Ishikawa (cell line): ENCODE measurements around the gene GMEB2.
A peak's percentile ranks its signal among the peaks of the same experiment; 100 is the strongest.

Source experiments
- CEBPB ChIP-seq: IDR thresholded peaks from 2 replicates; pipeline ENCODE4 v1.6.1; 2012
- CREB1 ChIP-seq: IDR thresholded peaks from 2 replicates; pipeline ENCODE4 v1.6.1; 2012; ENCODE audit warnings: low read depth
- EGR1 ChIP-seq: IDR thresholded peaks from 2 replicates; pipeline ENCODE4 v1.6.1; 2012
- EP300 ChIP-seq: IDR thresholded peaks from 2 replicates; pipeline ENCODE4 v1.6.1; 2012; ENCODE audit warnings: borderline replicate concordance
- FOXM1 ChIP-seq: IDR thresholded peaks from 2 replicates; pipeline ENCODE4 v1.6.1; 2012; ENCODE audit warnings: low read depth, borderline replicate concordance
- NFIC ChIP-seq: IDR thresholded peaks from 2 replicates; pipeline ENCODE4 v1.6.1; 2012
- RAD21 ChIP-seq: IDR thresholded peaks from 2 replicates; pipeline ENCODE4 v1.6.1; 2012; ENCODE audit warnings: low read depth
- REST ChIP-seq: IDR thresholded peaks from 2 replicates; pipeline ENCODE4 v1.6.1; 2012; ENCODE audit warnings: low read depth, mild to moderate bottlenecking
- TAF1 ChIP-seq: IDR thresholded peaks from 2 replicates; pipeline ENCODE4 v1.6.1; 2012; ENCODE audit warnings: low read depth, mild to moderate bottlenecking
- TCF12 ChIP-seq: IDR thresholded peaks from 2 replicates; pipeline ENCODE4 v1.6.1; 2012; ENCODE audit warnings: low read depth
- TEAD4 ChIP-seq: IDR thresholded peaks from 2 replicates; pipeline ENCODE4 v1.6.1; 2012
- YY1 ChIP-seq: IDR thresholded peaks from 2 replicates; pipeline ENCODE4 v1.6.1; 2012; ENCODE audit warnings: low read depth
- ZBTB7A ChIP-seq: IDR thresholded peaks from 2 replicates; pipeline ENCODE4 v1.6.1; 2012; ENCODE audit warnings: low read depth
- TF ChIP-seq, protein P1 (sequence below): IDR thresholded peaks from 2 replicates; pipeline ENCODE4 v1.6.1; 2012
- TF ChIP-seq, protein P2 (sequence below): IDR thresholded peaks from 2 replicates; pipeline ENCODE4 v1.6.1; 2012

Gene GMEB2

DNA sequence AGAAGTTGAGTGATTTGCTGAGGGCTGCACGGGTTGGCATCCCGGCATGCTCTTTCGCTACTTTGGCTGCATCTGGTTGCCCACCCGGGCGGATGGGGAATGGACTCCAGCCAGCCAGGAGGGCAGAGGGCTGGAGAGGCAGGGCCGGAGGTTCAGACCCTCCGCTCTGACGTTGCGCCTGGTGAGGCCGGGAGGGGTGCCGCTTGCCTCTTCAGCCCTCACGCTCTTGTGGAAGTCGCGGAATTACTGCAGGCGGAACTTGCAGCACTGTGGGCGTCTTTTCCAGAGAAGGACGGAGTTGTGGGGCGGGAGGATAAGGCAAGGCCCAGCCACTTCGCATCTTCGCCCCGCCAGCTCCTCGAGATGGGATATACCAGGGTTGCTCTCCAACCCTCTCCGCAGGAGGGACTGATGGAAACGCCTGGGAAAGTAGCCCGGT, 31.9 kb upstream of the GMEB2 start:
- TF ChIP-seq ZBTB7A (peak; percentile 69; the same call in 1 of the 2 replicates), TEAD4 (no peak)

GRCh38 chr20:63657937-63658748, 31.2 kb upstream of the GMEB2 start, which contains the start of gene RTEL1:
TSS of gene RTEL1 (plus strand) at chr20:63658312. CDS start at chr20:63659403, 1,091 bp downstream.
- TF ChIP-seq YY1 (peak; percentile 21), TAF1 (peak; percentile 93), TCF12 (peak; percentile 66; the same call in 1 of the 2 replicates), EP300 (peak; percentile 6; the same call in 1 of the 2 replicates), CREB1 (0 out of 2 replicates have a peak, but pooled peaks have one; percentile 6), REST (0 out of 2 replicates have a peak, but pooled peaks have one; percentile 20), ZBTB7A (no peak), NFIC (no peak)
- TF ChIP-seq, protein P1, sequence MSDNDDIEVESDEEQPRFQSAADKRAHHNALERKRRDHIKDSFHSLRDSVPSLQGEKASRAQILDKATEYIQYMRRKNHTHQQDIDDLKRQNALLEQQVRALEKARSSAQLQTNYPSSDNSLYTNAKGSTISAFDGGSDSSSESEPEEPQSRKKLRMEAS, result peak; percentile 40
- TF ChIP-seq, protein P2, sequence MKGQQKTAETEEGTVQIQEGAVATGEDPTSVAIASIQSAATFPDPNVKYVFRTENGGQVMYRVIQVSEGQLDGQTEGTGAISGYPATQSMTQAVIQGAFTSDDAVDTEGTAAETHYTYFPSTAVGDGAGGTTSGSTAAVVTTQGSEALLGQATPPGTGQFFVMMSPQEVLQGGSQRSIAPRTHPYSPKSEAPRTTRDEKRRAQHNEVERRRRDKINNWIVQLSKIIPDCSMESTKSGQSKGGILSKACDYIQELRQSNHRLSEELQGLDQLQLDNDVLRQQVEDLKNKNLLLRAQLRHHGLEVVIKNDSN, result peak; percentile 69

DNA sequence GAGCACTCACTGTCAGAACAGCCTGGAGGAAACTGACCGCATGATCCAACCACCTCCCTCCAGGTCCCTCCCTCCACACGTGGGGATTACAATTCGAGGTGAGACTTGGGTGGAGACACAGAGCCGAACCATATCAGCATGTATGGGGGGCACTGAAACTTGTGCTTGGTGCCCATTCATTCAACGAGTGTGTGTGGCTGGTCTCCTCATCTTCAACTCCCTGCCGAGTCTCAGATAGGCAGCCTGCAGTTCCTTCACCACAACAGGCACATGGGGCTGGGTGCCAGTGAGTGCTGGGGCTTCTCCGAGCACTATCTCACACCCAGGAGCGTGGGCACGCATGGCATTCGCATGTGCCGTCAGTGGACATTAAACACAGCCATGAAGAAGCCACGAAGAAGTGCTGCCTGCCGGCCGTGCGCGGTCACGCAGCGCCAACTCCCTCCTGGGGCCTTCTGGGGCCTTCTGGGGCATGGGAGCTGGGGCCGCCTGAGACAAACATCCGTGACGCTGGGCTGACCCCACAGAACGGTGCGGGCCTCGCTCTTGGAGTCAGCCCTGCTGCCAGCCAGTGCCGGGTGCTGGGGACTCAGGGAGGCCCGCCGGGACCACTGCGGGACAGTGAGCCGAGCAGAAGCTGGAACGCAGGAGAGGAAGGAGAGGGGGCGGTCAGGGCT, 30.5 kb upstream of the GMEB2 start:
- TF ChIP-seq, protein P1, result no peak
- no peak for TF ChIP-seq TCF12
- TF ChIP-seq NFIC, result no peak
- TF ChIP-seq FOXM1, result no peak
- no peak for TF ChIP-seq ZBTB7A
- TF ChIP-seq RAD21, result no peak
- TF ChIP-seq TAF1, result no peak
- TF ChIP-seq CEBPB, result no peak
- TF ChIP-seq, protein P2, result no peak
- TF ChIP-seq TEAD4, result no peak
- TF ChIP-seq CREB1, result no peak
- TF ChIP-seq EGR1, result no peak
- TF ChIP-seq EP300, result no peak
- no peak for TF ChIP-seq YY1
- TF ChIP-seq REST, result no peak

DNA sequence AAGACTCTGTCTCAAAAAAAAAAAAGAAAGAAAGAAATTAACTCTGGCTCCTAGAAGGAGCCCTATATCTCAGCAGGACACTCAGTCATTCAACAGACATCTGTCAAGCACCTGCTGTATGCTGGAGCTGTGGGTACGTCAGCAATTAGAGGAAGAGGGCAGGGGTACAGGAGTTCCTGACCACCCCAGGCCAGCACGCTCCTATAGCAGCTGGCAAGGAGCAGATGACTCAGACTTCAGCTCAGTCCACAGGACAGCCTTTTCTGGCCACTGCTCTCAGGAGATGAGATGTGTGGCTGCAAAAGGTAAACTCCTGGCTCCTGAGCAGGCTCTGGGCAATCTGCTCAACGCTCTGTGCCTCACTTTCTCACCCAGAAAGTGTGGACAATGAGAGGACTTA, 29.6 kb upstream of the GMEB2 start:
- TF ChIP-seq NFIC (no peak), EGR1 (no peak), CREB1 (no peak), CEBPB (no peak)
- TF ChIP-seq, protein P2, result no peak

- TF ChIP-seq CREB1, result no peak
- no peak for TF ChIP-seq TCF12
Measured at GRCh38 chr20:63655249-63655648, 28.3 kb upstream of the GMEB2 start.
